Thoracic aorta (tissue), 2 donors: ENCODE results near the gene CUX1. TPM values are rescaled to one million over a fixed set of nuclear protein-coding genes. Genes with fewer than 3 reads are reported as not detected.
"Not testable (repeated sequence)": the region's sequence is repeated elsewhere in the genome, so short reads cannot be mapped to it uniquely, and the experiment has no call there.

Experiments used
- ATAC-seq: fragments of 150-250 bp; one replicate; pipeline ENCODE4 v1.8.0; 2017; ENCODE audit warnings: low read depth; ENCODE audit not compliant: insufficient number of reproducible peaks, low FRiP score
- DNase-seq: peaks from one replicate; pipeline ENCODE4 v3.0.0-alpha.2; 2020; ENCODE audit warnings: low spot score
- H3K27ac ChIP-seq, 2 donors: fragments of 200-600 bp; sonication (generic); 1 replicate in 1 of 2; 2 replicates in 1 of 2; pipeline ENCODE4 v1.5.1; 2016; ENCODE audit warnings: mild to moderate bottlenecking in 2 of 2, moderate library complexity in 2 of 2
- H3K27me3 ChIP-seq: fragments of 200-600 bp; sonication (generic); replicated peaks from 2 replicates; pipeline ENCODE4 v1.6.0; 2016; ENCODE audit warnings: mild to moderate bottlenecking; ENCODE audit not compliant: insufficient read depth
- H3K36me3 ChIP-seq: fragments of 200-600 bp; sonication (generic); one replicate; pipeline ENCODE4 v1.5.1; 2016
- H3K4me1 ChIP-seq, 2 donors: fragments of 200-600 bp; sonication (generic); 1 replicate in 1 of 2; 2 replicates in 1 of 2; pipeline versions ENCODE4 v1.5.1 to v1.6.0; 2016; ENCODE audit warnings: low read depth in 2 of 2, mild to moderate bottlenecking in 1 of 2; ENCODE audit not compliant: control insufficient read depth in 1 of 2
- H3K4me3 ChIP-seq: fragments of 200-600 bp; sonication (generic); 2 replicates; pipeline ENCODE4 v1.5.1; 2016; ENCODE audit warnings: mild to moderate bottlenecking
- H3K9me3 ChIP-seq: fragments of 200-600 bp; sonication (generic); 2 replicates; pipeline ENCODE4 v1.5.1; 2016
- CTCF ChIP-seq: fragments of 200-600 bp; sonication (generic); IDR thresholded peaks from one replicate; pipeline ENCODE4 v1.5.1; 2019; ENCODE audit warnings: antibody characterized with exemption
- total RNA-seq, 2 donors: library from RNA; depleted of rRNA; stranded (reverse); fragments of >200 nt; gene quantifications; one replicate each; pipeline versions ENCODE4 v1.1.0 to v1.2.3, GENCODE V29; 2016

Gene CUX1
- total RNA-seq, 2 donors from 2014 or later = 85.0 to 179 TPM

- Histone ChIP-seq H3K36me3 (no peaks in the 10 kb centered on the region), H3K27me3 (no peaks in the 10 kb centered on the region), H3K4me3 (no peak overlapping the region), H3K4me1 (no peaks in the 10 kb centered on the region), H3K27ac (no peak overlapping the region), H3K9me3 (no peaks in the 10 kb centered on the region)
- DNase-seq = no peak
- TF ChIP-seq CTCF = no peak
- no peak for ATAC-seq
Observed at GRCh38 chr7:101790566-101791293, 26.7 kb upstream of the CUX1 start.

GRCh38 chr7:101792051-101792681 lies 25.3 kb upstream of the CUX1 start:
- Histone ChIP-seq H3K27ac (no peak overlapping the region), H3K4me3 (no peak overlapping the region), H3K36me3 (no peaks in the 10 kb centered on the region), H3K27me3 (no peaks in the 10 kb centered on the region), H3K4me1 (no peaks in the 10 kb centered on the region), H3K9me3 (no peaks in the 10 kb centered on the region)
- TF ChIP-seq CTCF = no peak
- ATAC-seq (no peak), DNase-seq (no peak)

GRCh38 chr7:101792682-101793071 lies 24.7 kb upstream of the CUX1 start:
- not testable (repeated sequence) for DNase-seq, H3K36me3 ChIP-seq, H3K4me1 ChIP-seq, H3K27ac ChIP-seq, H3K4me3 ChIP-seq, H3K27me3 ChIP-seq, ATAC-seq, H3K9me3 ChIP-seq

GRCh38 chr7:101795461-101795860 lies 22.0 kb upstream of the CUX1 start:
- no peak overlapping the region for H3K4me3 ChIP-seq
- ATAC-seq = no peak
- no peak for TF ChIP-seq CTCF
- H3K27ac ChIP-seq = no peak overlapping the region
- no peak for DNase-seq
- no peaks in the 10 kb centered on the region for H3K4me1 ChIP-seq
- no peaks in the 10 kb centered on the region for H3K27me3 ChIP-seq
- no peaks in the 10 kb centered on the region for H3K36me3 ChIP-seq
- no peaks in the 10 kb centered on the region for H3K9me3 ChIP-seq

- H3K27me3 ChIP-seq, H3K4me1 ChIP-seq, ATAC-seq, H3K27ac ChIP-seq, DNase-seq, H3K4me3 ChIP-seq, H3K9me3 ChIP-seq, H3K36me3 ChIP-seq: not testable (repeated sequence)
Observed at GRCh38 chr7:101798173-101798572, 19.3 kb upstream of the CUX1 start.

GRCh38 chr7:101803203-101804087 lies 14.0 kb upstream of the CUX1 start:
- no peak overlapping the region for H3K4me3 ChIP-seq
- no peaks in the 10 kb centered on the region for H3K36me3 ChIP-seq
- no peaks in the 10 kb centered on the region for H3K9me3 ChIP-seq
- no peaks in the 10 kb centered on the region for H3K27me3 ChIP-seq
- no peak for ATAC-seq
- H3K27ac ChIP-seq = no peak overlapping the region
- TF ChIP-seq CTCF = no peak
- no peak for DNase-seq
- no peaks in the 10 kb centered on the region for H3K4me1 ChIP-seq
